Bronchus fibroblast of lung (primary cell): Measurements from ENCODE around the gene MRPL32. TPM values are rescaled to one million over a fixed set of nuclear protein-coding genes. Genes with fewer than 3 reads are reported as not detected.

Experiments used
- total RNA-seq: library from RNA; depleted of rRNA; stranded (reverse); fragments of >200 nt; gene quantifications from 2 replicates; pipeline ENCODE4 v1.2.3, GENCODE V29; 2015

Gene MRPL32
- total RNA-seq = 53.3 and 62.4 TPM in 2 replicates

GRCh38 chr7:42931834-42932651, at the start of gene MRPL32, which contains the start of gene PSMA2:
MRPL32 (plus strand) TSS chr7:42932376; CDS start chr7:42932387, 11 bp downstream.
PSMA2 (minus strand) TSS chr7:42932174; CDS start chr7:42932158, 16 bp downstream.

GRCh38 chr7:42911454-42912447, 20.4 kb upstream of the MRPL32 start, which contains the start of gene C7orf25:
C7orf25 (minus strand) TSS chr7:42912070; CDS start chr7:42910900, 1,170 bp downstream.

Other genes starting within 250 kb of the MRPL32 start
- gene C7orf25, start 20.3 kb upstream of the MRPL32 start, total RNA-seq = 4.5 and 8.1 TPM in 2 replicates
- 95.0 and 113 TPM in 2 replicates for gene PSMA2, start 202 bp upstream of the MRPL32 start, total RNA-seq
- 1.8 and 4.2 TPM in 2 replicates for gene HECW1, start 180.3 kb downstream of the MRPL32 start, total RNA-seq